Measurements from ENCODE around the gene DUOX1.

Gene DUOX1

GRCh38 chr15:45168751-45169551 lies 39.2 kb downstream of the DUOX1 start:
- ATAC-seq (no peak), DNase-seq (no peak)

- no peak for DNase-seq
- no peak for ATAC-seq
Observed at GRCh38 chr15:45169608-45170480, 40.0 kb downstream of the DUOX1 start.

GRCh38 chr15:45171912-45172311 lies 42.1 kb downstream of the DUOX1 start:
- DNase-seq (no peak), ATAC-seq (no peak)

- DNase-seq (no peak), ATAC-seq (no peak)
Observed at GRCh38 chr15:45174069-45174468, 44.3 kb downstream of the DUOX1 start.

- DNase-seq (no peak), ATAC-seq (no peak)
Observed at GRCh38 chr15:45174577-45174976, 44.8 kb downstream of the DUOX1 start.

GRCh38 chr15:45177285-45177684 lies 47.5 kb downstream of the DUOX1 start:
- no peak for ATAC-seq
- DNase-seq: no peak

GRCh38 chr15:45179221-45179985 lies 49.6 kb downstream of the DUOX1 start:
- no peak for ATAC-seq
- DNase-seq: peak; percentile 60

- DNase-seq: peak; percentile 44
- peak; percentile 55 for ATAC-seq
Observed at GRCh38 chr15:45180201-45180600, 50.4 kb downstream of the DUOX1 start.

- ATAC-seq: no peak
- DNase-seq: no peak
Observed at GRCh38 chr15:45180648-45181436, 51.0 kb downstream of the DUOX1 start.

GRCh38 chr15:45181491-45182285 lies 51.9 kb downstream of the DUOX1 start:
- DNase-seq (no peak), ATAC-seq (no peak)

GRCh38 chr15:45182996-45183395 lies 53.2 kb downstream of the DUOX1 start:
- DNase-seq: no peak
- no peak for ATAC-seq

- no peak for ATAC-seq
- no peak for DNase-seq
Observed at GRCh38 chr15:45183511-45183910, 53.7 kb downstream of the DUOX1 start.

GRCh38 chr15:45184562-45185041 lies 54.8 kb downstream of the DUOX1 start:
- no peak for DNase-seq
- ATAC-seq: no peak

- DNase-seq (no peak), ATAC-seq (no peak)
Observed at GRCh38 chr15:45185069-45185779, 55.4 kb downstream of the DUOX1 start.

GRCh38 chr15:45185903-45186770 lies 56.3 kb downstream of the DUOX1 start:
- no peak for DNase-seq
- ATAC-seq: no peak

GRCh38 chr15:45186771-45187577 lies 57.2 kb downstream of the DUOX1 start:
- DNase-seq (no peak), ATAC-seq (no peak)

- ATAC-seq: no peak
- no peak for DNase-seq
Observed at GRCh38 chr15:45187578-45187893, 57.7 kb downstream of the DUOX1 start.
